COLO668 (cell line): ENCODE data around the gene RFPL3.

ENCODE experiments used
- DNase-seq: peaks from one replicate; lab custom pipeline; 2025; ENCODE audit not compliant: unreplicated experiment; lab: John Stamatoyannopoulos, UW

Gene RFPL3

GRCh38 chr22:32410459-32410858 lies 52.8 kb downstream of the RFPL3 start:
- no peak for DNase-seq
